NCI-H748 (cell line): ENCODE measurements around the gene ACSF3.
"Not testable (repeated sequence)": the region's sequence is repeated elsewhere in the genome, so short reads cannot be mapped to it uniquely, and the experiment has no call there.

ENCODE experiments used
- DNase-seq: peaks from one replicate; lab custom pipeline; 2025; ENCODE audit not compliant: unreplicated experiment; lab: John Stamatoyannopoulos, UW

ACSF3 gene

GRCh38 chr16:89187032-89187769, 93.5 kb downstream of the ACSF3 start:
- DNase-seq, result peak; percentile 22

- DNase-seq, result no peak
These were observed 94.2 kb downstream of the ACSF3 start for GRCh38 chr16:89187770-89188392.

GRCh38 chr16:89188471-89189357, 95.1 kb downstream of the ACSF3 start:
- DNase-seq, result not testable (repeated sequence)

GRCh38 chr16:89189358-89190025, 95.8 kb downstream of the ACSF3 start:
- DNase-seq, result no peak

GRCh38 chr16:89190150-89190958, 96.7 kb downstream of the ACSF3 start:
- DNase-seq, result no peak

- DNase-seq, result no peak
These were observed 97.6 kb downstream of the ACSF3 start for GRCh38 chr16:89191033-89191900.

GRCh38 chr16:89191901-89192185, 98.2 kb downstream of the ACSF3 start:
- DNase-seq, result no peak

- peak; percentile 53 for DNase-seq
These were observed 98.7 kb downstream of the ACSF3 start for GRCh38 chr16:89192186-89192955.

GRCh38 chr16:89192956-89193575, 99.4 kb downstream of the ACSF3 start:
- peak; percentile 66 for DNase-seq

GRCh38 chr16:89193576-89194293, 100.1 kb downstream of the ACSF3 start:
- peak; percentile 44 for DNase-seq

- no peak for DNase-seq
These were observed 101.0 kb downstream of the ACSF3 start for GRCh38 chr16:89194340-89195311.

GRCh38 chr16:89195521-89196171, 102.0 kb downstream of the ACSF3 start:
- no peak for DNase-seq

GRCh38 chr16:89197033-89197632, 103.5 kb downstream of the ACSF3 start:
- DNase-seq, result no peak

- no peak for DNase-seq
These were observed 104.2 kb downstream of the ACSF3 start for GRCh38 chr16:89197633-89198416.
